GM19238 (cell line): ENCODE data around the gene NFKBIB.
"Not testable (repeated sequence)": the region's sequence is repeated elsewhere in the genome, so short reads cannot be mapped to it uniquely, and the experiment has no call there.

Source experiments
- DNase-seq: peaks from one replicate; pipeline ENCODE4 v3.0.0; 2011; ENCODE audit warnings: low spot score; ENCODE audit not compliant: insufficient read length

The NFKBIB gene

DNA sequence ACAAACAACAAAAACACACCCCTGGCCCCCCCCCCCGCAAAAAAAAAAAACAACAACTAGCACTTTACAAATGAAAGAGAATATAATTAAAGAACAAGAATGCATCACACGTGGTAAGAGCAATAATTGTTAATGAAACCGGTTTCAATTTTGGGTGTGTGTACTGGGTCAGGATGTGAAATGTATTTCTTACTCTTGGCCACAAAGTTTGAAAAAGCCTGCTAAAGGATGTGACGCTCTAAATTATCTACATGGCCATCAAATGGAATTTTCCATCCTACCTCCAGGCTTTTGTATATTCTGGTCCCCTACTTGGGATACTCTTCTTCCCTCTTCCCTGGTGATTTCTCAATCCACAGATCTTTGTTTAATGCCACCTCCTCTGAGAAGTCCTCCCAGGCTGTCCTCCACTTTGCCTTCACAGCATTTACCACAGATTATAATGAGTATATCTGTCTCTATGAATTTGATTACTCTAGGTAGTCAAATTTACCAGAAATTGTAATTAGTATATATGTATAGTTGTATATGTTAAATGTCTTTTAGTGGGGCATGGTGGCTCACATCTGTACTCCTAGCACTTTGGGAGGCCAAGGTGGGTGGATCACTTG lies 28.7 kb downstream of the NFKBIB start:
- peak; percentile 5 for DNase-seq

DNA sequence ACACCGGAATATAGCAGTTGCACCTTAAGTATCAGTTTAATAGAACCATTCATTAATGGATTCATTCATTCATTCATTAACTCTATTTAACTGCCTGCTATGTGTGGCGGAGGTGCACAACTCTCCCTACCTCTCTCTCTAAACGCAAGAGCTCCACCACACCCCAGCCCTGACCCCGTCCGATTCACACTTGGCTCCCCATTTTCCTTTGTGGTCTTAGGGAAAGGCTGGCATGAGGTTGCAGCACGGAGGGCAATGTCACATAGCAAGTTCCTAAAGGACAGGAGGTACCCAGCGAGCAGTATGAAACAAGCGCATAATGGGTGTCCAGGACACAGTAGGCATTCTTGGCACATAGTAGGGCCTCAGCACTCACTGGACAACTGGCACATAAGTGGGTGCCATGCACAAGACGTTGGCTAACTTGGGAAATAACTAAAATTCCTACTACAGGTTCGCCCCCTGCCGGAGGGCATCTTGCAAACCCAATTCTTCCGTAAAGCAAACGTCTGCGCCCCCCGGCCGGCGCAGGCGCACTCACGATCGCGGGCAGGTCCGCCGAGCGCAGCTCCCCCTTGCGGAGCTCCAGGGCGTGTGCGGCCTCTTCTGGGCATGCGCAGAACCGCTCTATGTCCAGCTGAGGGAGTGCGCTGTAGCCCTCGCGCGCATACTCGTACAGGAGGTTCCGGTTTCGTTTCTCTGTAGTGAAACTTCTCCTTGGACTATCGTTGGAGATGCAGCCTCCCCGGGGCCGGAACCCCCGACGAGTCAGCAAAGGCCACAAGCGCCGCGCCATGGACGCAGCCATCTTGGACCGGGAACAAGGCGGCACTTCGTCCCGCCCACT lies 30.4 kb downstream of the NFKBIB start, which contains the start of gene SARS2:
Gene SARS2 (minus strand): TSS at position 835 of the 847 bp plus-strand sequence. CDS start 27 bp downstream, at position 808.
- peak; percentile 92 for DNase-seq

DNA sequence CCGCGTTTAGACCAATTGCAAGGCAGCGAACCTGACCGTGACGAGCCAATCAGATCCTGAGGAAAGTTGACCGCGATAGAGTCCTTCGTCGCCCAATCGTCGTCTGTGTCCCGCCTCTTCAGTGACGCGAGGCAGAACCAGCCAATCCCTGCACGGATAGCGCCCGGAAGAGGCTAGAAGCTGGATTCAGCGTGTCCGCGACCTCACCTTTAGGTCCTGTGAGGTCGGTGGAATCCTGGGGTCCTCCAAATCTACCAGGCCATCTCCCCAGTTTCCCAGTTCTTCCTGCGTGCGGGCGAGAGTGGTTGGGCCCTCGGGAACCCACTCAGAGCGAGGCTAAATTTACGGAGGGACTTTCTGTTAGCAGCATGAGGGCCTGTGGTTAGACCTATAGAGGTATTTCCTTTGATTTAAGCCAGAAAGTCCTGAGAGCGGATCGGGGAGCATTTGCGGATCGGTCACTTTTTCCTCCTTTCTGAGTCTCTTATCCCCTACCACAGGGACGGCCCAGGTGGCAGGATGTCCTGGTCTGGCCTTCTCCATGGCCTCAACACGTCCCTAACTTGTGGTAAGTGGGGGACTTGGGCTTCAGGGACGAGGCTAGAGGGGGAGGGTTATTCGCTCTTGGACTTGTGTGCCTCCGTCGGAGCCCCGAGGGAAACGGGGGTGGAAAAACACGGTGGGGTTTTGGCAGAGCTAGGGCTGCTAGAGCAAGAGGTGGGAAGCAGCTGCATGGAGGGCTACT lies 31.2 kb downstream of the NFKBIB start, which contains the start of gene MRPS12:
Gene MRPS12 (plus strand): TSS at position 169 of the 745 bp plus-strand sequence. CDS start 351 bp downstream, at position 520.
- peak; percentile 99 for DNase-seq

DNA sequence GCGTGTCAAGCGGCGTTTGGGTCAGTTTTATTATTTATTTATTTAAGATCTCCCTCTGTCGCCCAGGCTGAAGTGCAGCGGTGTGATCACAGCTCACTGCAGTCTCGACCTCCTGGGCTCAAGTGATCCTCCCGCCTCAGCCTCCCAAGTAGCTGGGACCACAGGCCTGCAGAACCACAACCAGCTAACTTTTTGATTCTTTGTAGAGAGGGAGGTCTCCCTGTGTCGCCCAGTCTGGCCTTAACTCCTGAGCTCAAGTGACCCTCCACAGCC lies 31.7 kb downstream of the NFKBIB start:
- no peak for DNase-seq

DNA sequence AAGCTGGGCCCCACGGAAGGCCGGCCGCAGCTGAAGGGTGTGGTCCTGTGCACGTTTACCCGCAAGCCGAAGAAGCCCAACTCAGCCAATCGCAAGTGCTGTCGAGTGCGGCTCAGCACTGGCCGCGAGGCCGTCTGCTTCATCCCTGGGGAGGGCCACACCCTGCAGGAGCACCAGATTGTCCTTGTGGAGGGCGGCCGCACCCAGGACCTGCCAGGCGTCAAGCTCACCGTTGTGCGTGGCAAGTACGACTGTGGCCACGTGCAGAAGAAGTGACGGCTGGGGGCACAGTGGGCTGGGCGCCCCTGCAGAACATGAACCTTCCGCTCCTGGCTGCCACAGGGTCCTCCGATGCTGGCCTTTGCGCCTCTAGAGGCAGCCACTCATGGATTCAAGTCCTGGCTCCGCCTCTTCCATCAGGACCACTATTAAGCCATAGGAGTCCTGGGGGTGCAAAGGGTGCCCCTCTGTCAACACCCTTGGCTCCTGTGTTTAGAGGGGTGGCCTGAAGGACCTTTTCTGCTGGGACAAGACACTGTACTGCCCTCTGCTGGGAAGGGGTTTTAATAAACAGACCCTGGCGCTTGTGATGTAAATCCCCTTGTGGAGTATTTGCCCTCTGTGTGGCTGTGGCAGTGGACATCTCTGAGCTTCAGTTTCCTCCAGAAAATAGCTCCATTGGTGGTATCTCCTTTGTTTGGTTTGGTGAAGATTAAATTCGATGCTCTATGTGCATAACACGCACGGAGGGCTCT lies 32.8 kb downstream of the NFKBIB start:
- no peak for DNase-seq

DNA sequence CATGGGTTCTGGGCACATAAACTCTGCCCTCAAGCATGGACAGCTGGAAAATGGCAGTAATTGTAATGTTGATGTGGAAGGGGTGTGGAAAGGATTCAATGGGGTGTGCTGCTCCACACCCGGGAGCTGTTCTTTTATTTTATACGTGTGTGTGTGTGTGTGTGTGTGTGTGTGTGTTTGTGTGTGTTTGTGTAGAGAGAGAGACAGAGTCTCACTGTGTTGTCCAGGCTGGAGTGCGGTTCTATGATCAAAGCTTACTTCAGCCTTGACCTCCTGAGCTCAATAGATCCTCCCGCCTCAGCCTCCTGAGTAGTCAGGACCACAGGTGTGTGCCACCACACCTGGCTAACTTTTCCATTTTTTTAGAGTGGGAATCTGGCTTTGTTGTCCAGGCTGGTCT lies 33.8 kb downstream of the NFKBIB start:
- DNase-seq = no peak

DNA sequence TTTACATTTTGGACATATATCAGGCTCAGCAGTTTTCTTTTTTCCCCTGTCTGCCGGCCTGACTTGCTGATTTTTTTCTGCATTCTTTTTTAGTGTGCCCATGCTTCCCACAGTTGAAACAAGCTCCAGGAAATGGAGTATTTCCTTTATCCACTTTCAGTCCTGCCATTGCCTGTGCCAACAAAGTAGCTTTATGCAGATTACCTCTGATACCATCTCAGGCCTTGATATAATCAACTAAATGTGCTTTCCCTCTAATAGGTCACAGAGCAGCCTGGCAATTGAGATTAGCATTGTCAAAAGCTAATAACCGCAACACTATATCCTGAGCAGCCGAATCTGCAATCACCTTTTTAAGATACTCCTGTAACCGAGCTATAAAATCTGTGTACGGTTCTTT lies 40.2 kb downstream of the NFKBIB start:
- DNase-seq = no peak

DNA sequence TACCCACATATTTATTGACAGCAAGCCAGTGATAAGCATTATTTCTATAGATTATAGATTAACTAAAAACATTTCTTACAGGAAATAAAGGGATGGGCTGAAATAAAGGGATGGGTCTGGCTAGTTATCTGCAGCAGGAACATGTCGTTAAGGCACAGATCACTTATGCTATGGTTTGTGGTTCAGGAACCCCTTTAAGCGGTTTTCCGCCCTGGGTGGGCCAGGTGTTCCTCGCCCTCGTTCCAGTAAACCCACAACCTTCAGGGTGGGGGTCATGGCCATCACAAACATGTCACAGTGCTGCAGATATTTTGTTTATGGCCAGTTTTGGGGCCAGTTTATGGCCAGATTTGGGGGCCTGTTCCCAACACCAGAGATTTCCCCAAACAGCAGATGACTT lies 41.7 kb downstream of the NFKBIB start:
- not testable (repeated sequence) for DNase-seq

DNA sequence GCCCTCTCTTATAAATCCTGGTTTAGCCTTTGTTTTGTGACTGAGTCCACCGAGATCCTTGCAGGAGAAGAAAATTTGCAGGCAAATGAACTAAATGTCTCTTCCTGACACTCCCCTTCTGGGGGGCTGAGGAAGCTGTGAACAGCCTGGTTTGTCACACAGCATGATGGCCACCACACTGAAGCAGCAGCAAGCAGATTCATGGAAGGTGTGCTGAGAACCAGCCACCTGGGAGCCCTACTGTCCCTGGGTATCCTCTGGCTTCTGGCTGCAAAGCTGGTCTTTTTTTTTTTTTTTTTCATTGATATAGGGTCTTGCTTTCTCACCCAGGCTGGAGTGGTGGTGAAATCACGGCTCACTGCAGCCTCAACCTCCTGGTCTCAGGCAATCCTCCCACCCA lies 42.2 kb downstream of the NFKBIB start:
- DNase-seq = no peak

DNA sequence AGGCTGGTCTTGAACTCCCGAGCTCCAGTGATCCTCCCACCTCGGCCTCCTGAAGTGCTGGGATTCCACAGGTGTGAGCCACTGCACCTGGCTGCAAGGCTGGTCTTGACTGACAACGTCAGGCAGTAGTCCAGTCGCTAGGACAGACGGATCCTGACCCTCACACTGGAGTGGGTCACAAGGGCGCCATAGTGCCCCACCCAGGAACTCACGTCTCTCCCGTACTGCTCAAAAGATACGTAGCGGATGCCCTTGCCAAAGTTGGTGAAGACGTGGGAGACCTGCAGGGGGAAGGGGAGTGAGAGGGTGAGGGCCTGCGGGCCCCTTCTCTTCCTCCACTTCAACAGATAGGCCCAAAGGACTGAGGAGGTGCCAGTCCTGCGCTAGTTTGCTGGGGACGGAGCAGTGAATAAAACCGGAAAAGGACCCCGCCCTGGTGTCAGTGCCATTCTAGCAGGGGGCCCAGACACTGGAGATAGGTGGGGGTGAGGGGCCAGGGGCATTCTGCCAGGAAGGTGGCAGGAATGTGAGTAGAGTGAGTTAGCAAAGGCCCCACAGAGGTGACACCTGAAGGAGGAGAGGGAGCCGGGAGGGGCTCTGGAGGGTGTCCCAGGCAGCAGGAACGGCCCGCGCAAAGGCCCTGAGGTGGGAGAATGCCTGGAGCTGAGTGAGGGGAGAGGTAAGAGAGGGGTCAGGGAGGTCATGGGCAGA lies 42.9 kb downstream of the NFKBIB start:
- no peak for DNase-seq

DNA sequence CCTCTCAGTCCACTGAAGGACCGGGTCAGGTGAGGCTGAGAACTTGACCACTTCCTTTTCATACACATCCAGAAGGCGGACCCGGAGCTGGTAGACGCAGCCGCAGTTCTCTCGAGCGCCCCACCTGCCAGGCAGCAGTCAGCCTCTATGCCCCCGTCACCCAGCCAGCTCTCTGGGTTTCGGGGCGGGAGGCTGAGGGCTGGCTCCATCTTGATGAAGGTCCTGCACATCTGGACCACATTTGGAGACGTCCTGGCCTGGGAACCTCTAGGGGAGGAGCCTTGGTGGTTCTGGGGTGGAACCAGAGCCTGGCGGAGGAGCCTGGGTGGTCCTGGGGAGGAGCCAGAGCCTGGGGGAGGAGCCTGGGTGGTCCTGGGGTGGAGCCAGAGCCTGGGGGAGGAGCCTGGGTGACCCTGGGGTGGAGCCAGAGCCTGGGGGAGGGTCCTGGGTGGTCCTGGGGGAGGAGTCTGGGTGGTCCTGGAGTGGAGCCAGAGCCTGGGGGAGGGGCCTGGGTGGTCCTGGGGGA lies 45.3 kb downstream of the NFKBIB start:
- no peak for DNase-seq

DNA sequence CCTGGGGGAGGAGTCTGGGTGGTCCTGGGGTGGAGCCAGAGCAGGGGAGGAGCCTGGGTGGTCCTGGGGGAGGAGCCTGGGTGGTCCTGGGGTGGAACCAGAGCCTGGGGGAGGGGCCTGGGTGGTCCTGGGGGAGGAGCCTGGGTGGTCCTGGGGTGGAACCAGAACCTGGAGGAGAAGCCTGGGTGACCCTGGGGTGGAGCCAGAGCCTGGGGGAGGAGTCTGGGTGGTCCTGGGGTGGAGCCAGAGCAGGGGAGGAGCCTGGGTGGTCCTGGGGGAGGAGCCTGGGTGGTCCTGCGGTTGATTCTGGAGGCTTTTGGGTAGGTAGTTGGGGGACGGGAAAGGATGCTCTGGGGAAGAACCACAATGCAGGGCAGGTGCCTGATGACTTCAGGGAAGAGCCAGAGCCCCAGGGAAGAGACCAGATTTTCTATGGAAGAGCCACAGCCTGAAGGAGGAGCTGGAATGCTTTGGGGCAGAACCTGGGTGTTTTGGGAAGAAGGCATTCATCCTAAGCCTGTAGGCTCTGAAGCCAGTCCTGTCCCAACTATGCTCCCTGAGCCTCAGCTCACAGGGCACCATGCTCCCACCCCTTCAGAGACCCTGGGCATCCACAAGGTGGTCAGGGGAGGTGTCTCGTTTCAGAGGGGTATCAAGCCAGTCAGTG lies 45.9 kb downstream of the NFKBIB start:
- DNase-seq = no peak

DNA sequence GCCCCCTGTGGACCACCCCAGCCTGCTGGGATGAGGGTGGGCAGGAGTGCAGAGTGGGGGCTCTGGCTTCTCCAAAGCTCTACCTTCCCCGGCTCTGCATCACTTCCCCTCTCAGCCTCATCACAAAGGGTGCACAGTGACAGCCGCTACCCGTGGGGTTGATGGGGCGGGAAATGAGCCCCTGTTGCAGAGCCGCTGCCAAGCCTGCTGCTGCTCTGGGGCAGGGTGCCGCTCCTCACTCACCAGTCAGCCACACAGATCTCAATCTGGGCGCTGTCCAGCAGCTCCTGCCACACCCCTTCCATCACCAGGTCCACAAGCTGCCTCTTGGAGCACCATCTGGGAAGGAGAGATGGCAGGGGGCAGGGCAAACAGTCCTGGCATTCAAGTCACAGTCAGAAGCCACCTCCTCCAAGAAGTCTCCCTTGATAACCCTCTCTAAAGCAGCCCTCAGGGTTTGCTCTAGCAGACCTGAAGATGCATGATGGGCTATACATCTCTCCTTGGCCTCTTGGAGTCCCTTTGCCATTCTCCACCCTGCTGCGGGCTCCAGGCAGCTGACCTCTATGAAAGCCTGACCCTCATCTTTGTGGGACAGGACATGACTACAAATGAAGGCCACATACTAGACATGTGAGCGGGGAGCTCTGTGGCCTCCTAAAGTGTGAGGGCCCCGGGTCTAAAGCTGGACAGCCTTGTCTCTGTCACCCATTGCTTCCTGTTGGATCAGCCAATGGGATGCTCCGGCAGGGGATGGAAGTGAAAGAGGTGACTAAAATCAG lies 46.7 kb downstream of the NFKBIB start:
- no peak for DNase-seq

DNA sequence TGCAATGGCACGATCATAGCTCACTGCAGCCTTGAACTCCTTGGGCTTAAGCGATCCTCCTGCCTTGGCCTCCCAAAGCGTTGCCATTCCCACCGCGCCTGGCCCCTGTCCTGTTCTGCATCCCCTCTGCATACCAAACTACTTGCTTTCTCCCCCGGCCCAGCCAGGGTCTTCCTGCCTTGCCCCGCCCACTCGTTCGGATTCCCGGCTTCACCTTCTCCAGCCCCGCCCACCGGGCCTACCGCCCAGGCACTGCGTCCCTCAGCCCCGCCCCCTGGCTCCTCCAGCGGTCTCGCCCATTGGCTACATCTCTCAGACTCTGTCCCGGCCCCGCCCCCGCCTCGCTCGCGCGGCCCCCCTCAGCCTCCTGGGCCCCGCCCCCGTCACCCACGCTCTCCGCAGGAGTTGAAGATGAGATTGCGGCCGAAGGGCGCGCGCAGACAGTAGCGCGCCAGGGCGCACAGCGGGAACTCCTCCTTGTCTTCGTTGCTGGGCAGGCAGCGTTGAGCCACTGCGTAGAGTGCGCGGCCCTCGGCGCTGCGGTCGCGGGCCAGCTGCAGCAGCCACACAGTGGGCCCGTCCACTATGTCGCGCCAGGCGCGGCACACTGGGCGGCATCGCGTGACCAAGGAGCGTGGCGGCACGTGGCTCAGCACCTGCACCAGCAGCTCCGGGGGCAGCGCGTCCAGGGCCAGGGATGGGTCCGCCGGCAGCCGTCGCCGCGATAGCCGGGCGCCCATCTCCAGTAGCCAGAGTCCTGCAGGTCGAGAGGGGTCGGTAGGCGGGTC lies 50.0 kb downstream of the NFKBIB start:
- peak; percentile 66 for DNase-seq

DNA sequence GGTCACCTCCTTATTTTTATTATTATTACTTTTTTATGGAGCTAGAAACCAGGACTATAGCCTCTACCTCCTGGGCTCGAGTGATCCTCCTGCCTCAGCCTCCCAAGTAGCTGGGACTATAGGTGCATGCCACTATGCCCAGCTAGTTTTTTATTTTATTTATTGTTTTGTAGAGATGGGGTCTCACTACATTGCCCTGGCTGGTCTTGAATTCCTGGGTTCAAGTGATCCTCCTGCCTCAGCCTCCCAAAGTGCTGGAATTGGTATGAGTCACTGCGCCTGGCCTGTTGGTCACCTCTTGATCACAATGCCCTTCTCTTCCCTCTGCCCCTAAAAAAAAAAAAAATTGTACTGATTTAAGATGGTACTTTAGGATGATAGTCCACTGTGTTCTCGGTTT lies 51.4 kb downstream of the NFKBIB start:
- no peak for DNase-seq

DNA sequence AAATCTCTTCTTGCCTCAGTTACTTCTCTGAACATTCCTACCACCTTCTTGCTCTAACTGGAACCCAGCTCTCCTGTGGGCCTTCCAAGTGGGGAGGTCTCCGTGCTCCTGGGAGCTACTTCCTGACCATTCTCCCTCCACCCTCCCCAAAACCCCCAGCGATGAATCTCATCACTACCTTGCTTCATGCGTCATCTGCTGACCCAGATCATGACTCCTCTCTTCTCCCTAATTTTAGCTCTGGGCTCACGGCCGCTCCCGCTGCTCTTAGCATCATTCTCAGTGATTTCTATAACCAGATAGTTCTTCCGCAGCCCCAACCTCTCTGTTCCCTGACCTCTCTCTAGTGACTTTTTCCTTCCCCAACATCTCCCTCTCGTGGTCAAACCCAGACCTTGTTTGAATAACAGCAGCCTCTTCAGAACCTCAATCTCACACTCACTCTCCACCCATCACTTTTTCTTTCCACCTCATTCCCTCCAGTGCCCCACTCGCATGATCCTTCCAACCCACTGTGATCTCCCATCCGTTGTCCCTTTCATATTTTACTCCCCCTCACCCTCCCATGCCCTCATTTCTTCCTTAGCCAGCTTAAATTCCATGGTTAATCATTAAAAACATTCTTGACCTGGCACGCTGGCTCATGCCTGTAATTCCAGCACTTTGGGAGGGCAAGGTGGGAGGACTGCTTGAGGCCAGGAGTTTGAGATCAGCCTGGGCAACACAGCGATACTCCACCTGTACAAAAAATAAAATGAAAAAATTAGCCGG lies 52.8 kb downstream of the NFKBIB start:
- no peak for DNase-seq

DNA sequence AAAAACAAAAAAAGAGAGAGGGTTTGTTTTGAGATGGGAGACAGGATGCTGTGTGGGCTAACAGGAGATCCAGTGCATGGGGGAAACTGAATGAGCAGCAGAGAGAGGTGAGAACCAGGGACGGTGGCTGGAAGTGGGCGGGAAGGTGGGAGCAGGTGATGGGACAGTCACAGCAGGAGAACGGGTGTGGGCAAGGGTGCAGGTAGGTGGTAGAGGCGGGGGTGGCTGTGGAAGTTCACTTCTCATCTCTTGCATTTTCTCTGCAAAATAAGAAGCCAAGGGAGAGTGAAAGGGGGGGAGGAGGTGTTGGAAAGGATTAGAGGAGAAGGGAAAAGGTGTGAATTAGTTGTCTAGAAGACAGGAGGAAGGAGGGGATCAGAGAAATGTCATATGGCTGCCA lies 53.9 kb downstream of the NFKBIB start:
- no peak for DNase-seq

DNA sequence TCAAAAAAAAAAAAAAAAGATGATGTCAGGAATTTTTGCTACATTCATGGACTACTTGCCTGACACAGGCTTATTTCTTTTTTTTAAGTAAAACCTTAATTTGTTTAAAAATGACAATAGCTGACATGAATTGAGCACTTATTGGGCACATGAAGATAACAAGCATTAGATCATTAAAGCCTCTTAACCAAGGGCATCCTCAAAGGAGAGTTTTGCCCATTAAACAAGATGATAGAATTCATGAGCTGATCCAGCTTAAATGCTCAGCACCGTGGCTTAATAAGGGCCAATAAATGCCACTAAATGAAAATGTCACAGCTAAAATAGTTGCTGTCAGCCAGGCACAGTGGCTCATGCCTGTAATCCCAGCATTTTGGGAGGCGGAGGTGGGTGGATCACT lies 56.5 kb downstream of the NFKBIB start:
- DNase-seq = no peak
